Ovary (tissue), 9 donors: ENCODE results near the gene TRIL. TPM values are rescaled to one million over a fixed set of nuclear protein-coding genes. Genes with fewer than 3 reads are reported as not detected.

ENCODE experiments used
- DNase-seq, 5 donors: peaks; one replicate each; pipeline ENCODE4 v3.0.0-alpha.2; 2019 to 2020
- H3K27ac ChIP-seq, 2 donors: fragments of 200-600 bp; one replicate each; pipeline versions ENCODE4 v1.5.1 to v1.8.0; 2019 to 2022
- H3K27me3 ChIP-seq: fragments of 200-600 bp; one replicate; pipeline ENCODE4 v1.8.0; 2022
- H3K36me3 ChIP-seq: fragments of 200-600 bp; sonication (generic); one replicate; pipeline ENCODE4 v1.5.1; 2019
- H3K4me1 ChIP-seq: one replicate; pipeline ENCODE4 v1.8.1; 2013; ENCODE audit warnings: mild to moderate bottlenecking, moderate library complexity; ENCODE audit not compliant: insufficient read depth
- H3K4me3 ChIP-seq: fragments of 200-600 bp; sonication (generic); one replicate; pipeline ENCODE4 v1.5.1; 2017
- H3K9me3 ChIP-seq, 2 donors: fragments of 200-600 bp in 1 of 2; sonication (generic) in 1 of 2; one replicate each; pipeline versions ENCODE4 v1.5.1 to v1.8.1; 2013 to 2019; ENCODE audit warnings: mild to moderate bottlenecking in 1 of 2, moderate library complexity in 1 of 2
- CTCF ChIP-seq, 3 donors: fragments of 450-650 bp in 2 of 3; fragments of 200-600 bp in 1 of 3; IDR thresholded peaks; one replicate each; pipeline versions ENCODE4 v1.5.1 to v1.8.0; 2016 to 2022; ENCODE audit warnings: antibody characterized with exemption in 3 of 3, mild to moderate bottlenecking in 1 of 3
- EP300 ChIP-seq: sonication (generic); formaldehyde crosslinking; IDR thresholded peaks from one replicate; pipeline ENCODE4 v1.6.1; 2017; ENCODE audit warnings: antibody characterized with exemption
- POLR2A ChIP-seq: fragments of 450-650 bp; IDR thresholded peaks from one replicate; pipeline ENCODE4 v1.6.1; 2017; ENCODE audit warnings: antibody characterized with exemption, mild to moderate bottlenecking, moderate library complexity
- WGBS, 3 donors: extraction: QIAGEN DNeasy Blood & Tissue Kit in 1 of 3; methylation state at CpG; one replicate each; pipeline versions ENCODE4 v1.1.5 to v1.1.7; 2013 to 2017; 5-methylcytosine and 5-hydroxymethylcytosine counted together
- intact Hi-C, 4 donors: fragments of 100-400 bp; cut with DNase I; formaldehyde crosslinking; loops; one replicate each; pipeline versions ENCODE4 v1.11.0 to v1.15.1; 2022 to 2023
- polyA plus RNA-seq, 2 donors: library from polyadenylated mRNA; stranded (reverse); fragments of 200-250 nt in 1 of 2; fragments of 350-450 nt in 1 of 2; fragmentation: Illumina TruSeq in 1 of 2; extraction: RNeasy Lipid Tissue Mini Kit (QIAGEN cat#74804) in 1 of 2; gene quantifications; one replicate each; pipeline ENCODE4 v1.2.3, GENCODE V29; 2013 to 2014
- total RNA-seq, 7 donors: library from RNA; depleted of rRNA in 2 of 7; stranded (reverse); fragments of >200 nt in 2 of 7; fragmentation: NEBNext Ultra II Directional in 3 of 7; extraction: Animal tissue kit (Norgen Biotek cat#: 25700) in 3 of 7; gene quantifications; one replicate each; pipeline versions ENCODE4 v1.1.0 to v1.2.4, GENCODE V29; 2016 to 2023
- donor health status: DM: no; HTN: no; CAD: no; lungs with moderate emphysema.
- donor health status: DM: no; HTN: no; CAD: no.
- donor health status: Bipolar disorder and iron deficiency.
- donor health status: DM: yes; HTN: yes; CAD: no.
- donor health status: DM: no; HTN: no; CAD: no.
- donor health status: DM: yes; HTN: yes; CAD: no.

TRIL gene
- total and polyA plus RNA-seq, 9 donors, result 1.4 to 7.4 (median 3.2) TPM

GRCh38 chr7:29005406-29005805, 47.3 kb upstream of the TRIL start:
- TF ChIP-seq POLR2A (no peak), CTCF (IDR thresholded peaks at IDR 0.05) (no peak)
- intact Hi-C loops, result no loop called here

GRCh38 chr7:29003703-29004102, 45.6 kb upstream of the TRIL start:
- no peak for DNase-seq
- intact Hi-C loops, result no loop called here
- H3K9me3 ChIP-seq, result no peaks in the 10 kb centered on the region
- H3K36me3 ChIP-seq, result no peaks in the 10 kb centered on the region
- H3K27ac ChIP-seq, result no peak overlapping the region
- TF ChIP-seq CTCF (IDR thresholded peaks at IDR 0.05), result no peak
- no peak for TF ChIP-seq EP300
- no peak for TF ChIP-seq POLR2A
- H3K4me3 ChIP-seq, result no peak overlapping the region
- H3K27me3 ChIP-seq, result no peaks in the 10 kb centered on the region
- peaks cover 2% of the 10 kb centered on the region for H3K4me1 ChIP-seq
- WGBS, 3 donors, result 95 to 98% (median 97%) methylated on average over 5 of the region's 5 CpGs

More at GRCh38 chr7:29005406-29005805, 47.3 kb upstream of the TRIL start:
- no peak for DNase-seq
- H3K4me3 ChIP-seq, result no peak overlapping the region
- 37 to 55% (median 43%) methylated on average over 1 of the region's 1 CpG for WGBS, 3 donors
- H3K27me3 ChIP-seq, result no peaks in the 10 kb centered on the region
- no peaks in the 10 kb centered on the region for H3K36me3 ChIP-seq
- no peaks in the 10 kb centered on the region for H3K9me3 ChIP-seq
- no peaks in the 10 kb centered on the region for H3K4me1 ChIP-seq
- H3K27ac ChIP-seq, result no peak overlapping the region

GRCh38 chr7:29000717-29001076, 42.6 kb upstream of the TRIL start:
- Histone ChIP-seq H3K4me3 (no peak overlapping the region), H3K36me3 (no peaks in the 10 kb centered on the region), H3K9me3 (no peaks in the 10 kb centered on the region), H3K27me3 (no peaks in the 10 kb centered on the region), H3K27ac (no peak overlapping the region), H3K4me1 (peaks cover 7% of the 10 kb centered on the region)
- no peak for TF ChIP-seq POLR2A
- TF ChIP-seq CTCF (IDR thresholded peaks at IDR 0.05), result no peak
- TF ChIP-seq EP300, result no peak
- intact Hi-C loops, result no loop called here
- 93 to 98% (median 95%) methylated on average over 2 of the region's 2 CpGs for WGBS, 3 donors
- no peak for DNase-seq

- H3K4me3 ChIP-seq, result no peak overlapping the region
- H3K4me1 ChIP-seq, result peaks cover 7% of the 10 kb centered on the region
- intact Hi-C loops, result no loop called here
- no peaks in the 10 kb centered on the region for H3K9me3 ChIP-seq
- no peak for TF ChIP-seq POLR2A
- no peak for TF ChIP-seq CTCF (IDR thresholded peaks at IDR 0.05)
- no peak for TF ChIP-seq EP300
- WGBS, 3 donors, result 77 to 86% (median 82%) methylated on average over 12 of the region's 12 CpGs
- no peaks in the 10 kb centered on the region for H3K36me3 ChIP-seq
- no peak for DNase-seq
- no peaks in the 10 kb centered on the region for H3K27me3 ChIP-seq
- H3K27ac ChIP-seq, result no peak overlapping the region
Measured at GRCh38 chr7:28999895-29000716, 42.0 kb upstream of the TRIL start.
